GM19455 (cell line): Measurements from ENCODE around the gene SLC43A1.

Experiments used
- ATAC-seq: cut with Tn5 transposase; IDR thresholded peaks from one replicate; pipeline ENCODE4 v1.9.1; 2021; ENCODE audit not compliant: unreplicated experiment

Gene SLC43A1

DNA sequence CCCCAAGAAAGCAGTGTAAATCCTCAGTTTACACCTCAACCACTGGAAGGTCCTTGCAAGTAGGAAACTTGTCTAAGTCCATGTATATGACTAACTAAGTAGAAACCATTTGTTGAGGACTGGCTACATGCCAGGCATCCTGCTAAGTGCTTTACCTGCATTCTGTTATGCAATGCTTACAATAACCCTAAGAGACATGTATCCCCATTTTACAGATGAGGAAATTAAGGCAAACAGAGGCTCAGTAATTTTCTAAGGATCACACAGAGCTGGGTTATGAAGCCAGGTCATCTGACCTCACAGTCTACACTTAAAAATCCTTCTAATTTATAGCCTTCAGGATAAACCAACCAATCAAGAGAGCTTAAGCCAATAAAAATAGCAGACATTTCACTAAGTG, 13.5 kb upstream of the SLC43A1 start:
- ATAC-seq: no peak

- ATAC-seq: no peak
These were observed 11.6 kb upstream of the SLC43A1 start for GRCh38 chr11:57527056-57527631.

GRCh38 chr11:57523419-57523818, 7.9 kb upstream of the SLC43A1 start:
- no peak for ATAC-seq

- no peak for ATAC-seq
These were observed 5.6 kb upstream of the SLC43A1 start for GRCh38 chr11:57521116-57521515.

DNA sequence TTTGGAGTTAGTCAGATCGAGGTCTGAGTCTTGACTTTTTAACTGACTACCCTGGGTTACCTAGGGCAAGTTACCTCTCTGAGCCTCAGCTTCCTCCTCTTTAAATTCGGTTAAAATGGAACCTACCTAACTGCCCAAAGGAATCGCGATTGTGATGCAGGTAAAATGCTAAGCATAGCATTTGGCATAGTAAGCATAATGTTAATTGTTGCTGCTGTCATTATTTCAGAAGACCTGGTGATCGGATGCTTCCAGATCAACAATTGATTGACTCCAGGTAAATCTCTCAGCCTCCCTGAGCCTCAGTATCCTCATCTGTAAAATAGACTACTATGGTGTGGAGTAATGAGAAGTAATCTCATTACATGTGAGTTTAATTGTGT, 550 bp upstream of the SLC43A1 start:
- ATAC-seq: no peak

GRCh38 chr11:57514538-57515331, 767 bp downstream of the SLC43A1 start:
- ATAC-seq: peak; percentile 41

- peak; percentile 39 for ATAC-seq
These were observed 1.5 kb downstream of the SLC43A1 start for GRCh38 chr11:57513911-57514537.

GRCh38 chr11:57513452-57513795, 2.1 kb downstream of the SLC43A1 start:
- no peak for ATAC-seq

DNA sequence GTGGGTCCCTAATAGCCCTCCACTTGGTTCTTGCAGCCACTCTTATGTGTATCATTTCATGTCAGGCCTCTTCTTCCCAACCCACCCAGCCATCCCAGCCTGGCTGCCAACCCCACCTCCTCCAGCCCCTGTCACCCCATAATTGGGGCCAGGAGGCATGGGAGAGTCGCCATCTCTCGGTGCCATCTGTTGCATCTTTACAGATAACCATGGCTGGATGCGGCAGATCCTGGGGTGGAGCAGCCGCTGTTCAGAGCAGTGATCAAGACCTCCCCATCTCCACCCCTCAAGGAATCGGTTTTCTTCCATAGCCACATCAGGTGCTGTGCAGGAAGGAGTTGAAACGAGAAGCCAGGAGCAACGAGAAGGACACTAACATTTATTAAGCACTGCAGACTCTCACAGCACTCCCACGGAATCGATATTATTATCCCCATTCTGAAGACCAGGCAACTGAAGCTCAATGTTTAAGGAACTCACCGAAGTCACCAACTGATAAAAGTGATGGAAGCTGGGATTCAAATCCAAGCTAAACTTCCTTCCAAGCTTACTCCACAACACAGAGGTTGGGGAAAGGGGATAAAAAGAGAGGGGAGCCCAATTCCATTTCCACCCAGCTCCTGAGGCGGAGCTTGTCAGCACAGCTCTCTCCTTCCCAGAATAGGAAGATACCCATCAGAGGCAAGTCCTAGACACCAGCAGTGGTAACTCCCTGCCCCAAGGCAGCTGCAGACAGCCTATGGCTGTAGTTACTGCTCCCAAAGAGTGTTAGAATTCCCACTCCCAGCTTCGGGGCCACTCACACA, 2.7 kb downstream of the SLC43A1 start:
- ATAC-seq: no peak

- ATAC-seq: no peak
These were observed 3.6 kb downstream of the SLC43A1 start for GRCh38 chr11:57511741-57512430.

DNA sequence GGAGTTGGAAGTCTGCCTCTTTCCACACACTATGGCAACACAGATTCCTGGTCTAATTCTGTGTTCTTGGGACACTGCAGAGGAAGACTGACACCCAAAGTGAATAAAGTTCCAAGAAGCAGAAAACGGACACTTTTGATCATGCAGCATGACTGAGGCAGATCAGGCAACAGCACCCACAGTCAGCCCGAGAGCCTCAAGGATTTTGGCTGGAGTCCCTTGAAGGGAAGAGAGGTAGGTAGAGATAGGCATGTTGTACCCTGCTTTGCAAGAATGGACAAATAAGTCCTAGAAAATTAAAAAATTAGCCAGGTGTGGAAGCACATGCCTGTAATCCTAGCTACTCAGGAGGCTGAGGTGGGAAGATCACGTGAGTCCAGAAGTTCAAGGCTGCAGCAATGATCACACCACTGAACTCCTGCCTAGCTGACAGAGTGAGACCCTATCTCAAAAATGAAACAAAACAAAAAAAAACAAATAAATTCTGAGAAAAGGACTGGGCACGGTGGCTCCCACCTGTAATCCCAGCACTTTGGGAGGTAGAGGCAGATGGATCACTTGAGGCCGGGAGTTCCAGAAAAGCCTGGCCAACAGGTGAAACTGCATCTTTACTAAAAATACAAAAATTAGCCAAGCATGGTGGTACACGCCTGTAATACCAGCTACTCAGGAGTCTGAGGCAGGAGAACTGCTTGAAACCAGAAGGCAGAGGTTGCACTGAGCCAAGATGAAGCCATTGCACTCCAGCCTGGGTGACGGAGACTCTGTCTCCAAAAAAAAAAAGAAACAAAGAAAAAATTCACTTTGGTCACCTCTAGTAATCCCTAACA, 6.9 kb downstream of the SLC43A1 start:
- no peak for ATAC-seq

- ATAC-seq: no peak
These were observed 9.0 kb downstream of the SLC43A1 start for GRCh38 chr11:57506522-57506921.

GRCh38 chr11:57504511-57504910, 11.0 kb downstream of the SLC43A1 start:
- ATAC-seq: no peak

GRCh38 chr11:57502870-57503269, 12.6 kb downstream of the SLC43A1 start:
- ATAC-seq: no peak

GRCh38 chr11:57502376-57502775, 13.1 kb downstream of the SLC43A1 start:
- ATAC-seq: no peak

DNA sequence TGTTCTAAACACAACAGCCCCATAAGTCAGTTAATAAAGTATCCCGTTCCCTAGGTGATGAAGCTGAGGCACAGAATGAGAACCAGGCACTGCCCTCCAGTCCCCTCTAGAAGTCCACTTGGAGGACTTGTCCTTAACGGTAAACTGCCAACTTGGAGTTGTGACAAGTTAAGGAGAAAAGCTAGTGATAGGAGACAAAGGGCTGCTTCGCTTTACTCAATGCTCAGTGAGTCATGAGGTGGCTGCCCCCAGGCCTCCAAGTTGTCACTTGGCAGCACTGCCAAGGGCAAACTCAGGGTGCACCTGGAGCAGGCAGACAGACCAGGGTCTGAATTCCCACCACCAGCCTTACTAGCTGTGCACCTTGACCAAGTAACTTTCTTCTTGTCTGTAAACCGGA, 13.5 kb downstream of the SLC43A1 start:
- ATAC-seq: no peak

DNA sequence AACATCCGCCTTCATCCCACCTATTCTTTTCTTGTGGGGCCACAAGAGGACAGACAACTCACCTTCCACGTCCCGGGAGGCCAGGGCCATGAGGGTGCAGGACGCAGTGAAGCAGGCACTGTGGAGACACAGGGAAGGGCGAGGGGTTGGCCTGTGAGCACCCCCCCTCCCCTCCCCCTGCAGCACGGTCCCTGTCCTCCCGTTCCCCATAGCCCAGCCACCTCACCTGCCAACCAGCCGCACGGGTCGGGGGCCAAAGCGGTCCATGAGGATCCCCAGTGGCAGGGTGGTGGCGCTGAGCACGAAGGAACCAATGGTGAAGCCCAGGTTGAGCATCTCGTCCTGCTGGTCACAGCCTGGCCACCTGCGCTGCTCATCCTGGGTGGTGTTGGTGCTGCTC, 14.6 kb downstream of the SLC43A1 start:
- no peak for ATAC-seq

DNA sequence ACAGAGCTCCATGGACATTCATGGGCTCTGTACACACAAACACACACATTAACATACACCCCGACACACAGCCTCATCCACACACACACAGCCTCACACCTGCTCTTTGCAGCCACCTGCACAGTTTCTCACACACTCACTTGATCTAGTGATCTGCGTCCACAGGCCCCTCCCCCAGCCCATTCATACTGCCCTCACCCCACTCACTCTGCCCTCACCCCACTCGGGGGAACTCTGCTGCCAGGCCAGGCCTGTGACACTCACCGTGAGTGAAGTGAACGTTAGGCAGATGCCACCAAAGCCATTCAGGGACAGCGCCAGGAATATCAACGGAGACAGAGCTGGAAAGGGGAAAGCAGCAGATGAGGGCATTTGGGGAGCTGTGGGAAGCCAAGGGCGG, 15.0 kb downstream of the SLC43A1 start:
- ATAC-seq: no peak

DNA sequence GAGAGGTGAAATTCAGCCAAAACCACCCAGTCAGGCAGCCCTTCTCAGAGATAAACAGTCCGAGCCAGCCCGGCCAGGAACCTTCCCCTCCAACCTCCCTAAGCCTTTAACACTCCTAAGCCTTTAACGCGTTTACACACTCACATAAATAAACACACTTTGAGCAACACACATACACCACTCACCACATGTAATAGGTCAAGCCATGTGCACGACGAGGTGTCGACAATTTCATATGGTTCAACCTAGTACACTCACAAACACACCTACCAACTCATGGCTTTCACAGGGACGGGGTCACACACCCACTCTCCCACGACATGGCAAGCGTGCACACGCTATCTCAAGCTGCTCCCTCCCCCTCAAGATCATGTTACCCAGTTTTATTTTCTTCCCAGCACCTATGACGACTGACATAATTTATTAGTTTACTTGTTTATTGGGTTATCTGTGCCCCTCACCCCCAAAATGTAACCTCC, 15.5 kb downstream of the SLC43A1 start:
- no peak for ATAC-seq

DNA sequence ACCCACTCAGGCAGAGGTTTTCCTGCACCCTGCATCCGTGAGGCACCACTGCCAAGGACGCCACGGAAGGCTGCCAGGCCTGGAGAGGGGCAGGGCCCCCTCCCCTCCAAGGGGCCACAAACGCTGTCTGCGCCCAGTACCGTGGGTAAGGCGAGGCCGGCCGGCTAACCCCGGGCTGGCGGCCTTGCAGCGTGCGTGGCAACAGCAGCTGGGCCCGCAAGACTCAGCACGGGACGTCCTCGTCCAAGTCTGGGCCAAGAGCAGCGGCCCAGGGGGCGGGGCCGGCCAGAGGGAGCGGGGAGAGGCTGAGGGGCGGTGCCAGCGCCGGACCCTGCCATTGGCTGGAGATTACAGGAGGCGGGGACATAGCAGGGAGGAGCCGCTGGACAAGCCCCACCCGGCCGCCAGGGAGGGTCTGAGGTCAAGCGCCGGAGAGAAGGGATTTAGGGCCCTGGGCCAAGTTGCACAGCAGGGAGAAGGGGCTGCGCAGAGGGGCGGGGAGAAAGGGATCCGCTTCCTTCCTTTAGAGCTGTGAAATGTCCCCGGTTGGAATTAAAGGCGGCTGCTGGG, 16.0 kb downstream of the SLC43A1 start:
- ATAC-seq: no peak
